ENCODE measurements around the gene RPS14.

RPS14 gene

GRCh38 chr5:150449517-150450339 is at the start of gene RPS14:
RPS14 (minus strand) TSS chr5:150449739; CDS start chr5:150447733, 2,006 bp downstream.
- intact Hi-C loops (cut with DNase I): loop anchor here (5.0 to 10.0 kb wide), 3 partner anchors 38 to 205 kb away; partner anchors contain the start of gene TCOF1
- DNase-seq: peak; percentile 79 to 97 (median 91)

GRCh38 chr5:150498971-150499370 is 49.4 kb upstream of the RPS14 start:
- DNase-seq: no peak
- intact Hi-C loops (cut with DNase I): no loop called here

- intact Hi-C loops (cut with DNase I): no loop called here
- peak in 16 of 42 donors; percentile 32 to 81 (median 62) for DNase-seq
Measured at GRCh38 chr5:150498501-150498900, 49.0 kb upstream of the RPS14 start.

GRCh38 chr5:150497989-150498317 is 48.4 kb upstream of the RPS14 start:
- intact Hi-C loops (cut with DNase I): no loop called here

GRCh38 chr5:150497274-150497988 is 47.9 kb upstream of the RPS14 start:
- intact Hi-C loops (cut with DNase I): no loop called here
- DNase-seq: peak in 40 of 42 donors; percentile 50 to 91 (median 74)

More at GRCh38 chr5:150497989-150498317, 48.4 kb upstream of the RPS14 start:
- DNase-seq: no peak

GRCh38 chr5:150496534-150496933 is 47.0 kb upstream of the RPS14 start:
- intact Hi-C loops (cut with DNase I): no loop called here
- no peak for DNase-seq

- DNase-seq: no peak
- intact Hi-C loops (cut with DNase I): no loop called here
Measured at GRCh38 chr5:150496098-150496497, 46.6 kb upstream of the RPS14 start.

GRCh38 chr5:150492621-150493020 is 43.1 kb upstream of the RPS14 start:
- peak in 1 of 42 donors; percentile 25 for DNase-seq
- intact Hi-C loops (cut with DNase I): no loop called here

GRCh38 chr5:150491876-150492275 is 42.3 kb upstream of the RPS14 start:
- intact Hi-C loops (cut with DNase I): no loop called here
- DNase-seq: no peak

GRCh38 chr5:150490754-150491153 is 41.2 kb upstream of the RPS14 start:
- intact Hi-C loops (cut with DNase I): no loop called here
- DNase-seq: peak in 1 of 42 donors; percentile 19

- intact Hi-C loops (cut with DNase I): no loop called here
- no peak for DNase-seq
Measured at GRCh38 chr5:150490296-150490669, 40.7 kb upstream of the RPS14 start.

GRCh38 chr5:150489360-150490295 is 40.1 kb upstream of the RPS14 start:
- intact Hi-C loops (cut with DNase I): loop anchor here (5.0 kb wide), 2 partner anchors 33 to 37 kb away; no protein-coding TSS in a partner anchor
- DNase-seq: peak in 33 of 42 donors; percentile 32 to 87 (median 66)

- DNase-seq: peak in 32 of 42 donors; percentile 39 to 85 (median 64)
- intact Hi-C loops (cut with DNase I): loop anchor here (5.0 kb wide), 2 partner anchors 34 to 36 kb away; no protein-coding TSS in a partner anchor
Measured at GRCh38 chr5:150488519-150489359, 39.2 kb upstream of the RPS14 start.

- intact Hi-C loops (cut with DNase I): loop anchor here (5.0 kb wide), 2 partner anchors 35 kb away; no protein-coding TSS in a partner anchor
- peak in 36 of 42 donors; percentile 16 to 81 (median 65) for DNase-seq
Measured at GRCh38 chr5:150487199-150488061, 37.9 kb upstream of the RPS14 start.

GRCh38 chr5:150486402-150487198 is 37.1 kb upstream of the RPS14 start:
- intact Hi-C loops (cut with DNase I): loop anchor here (5.0 kb wide), 2 partner anchors 34 to 36 kb away; no protein-coding TSS in a partner anchor
- DNase-seq: peak in 38 of 42 donors; percentile 43 to 84 (median 66)
